ES-I3 (cell line): ENCODE measurements around the gene CEACAM5.
"Not testable (repeated sequence)": the region's sequence is repeated elsewhere in the genome, so short reads cannot be mapped to it uniquely, and the experiment has no call there.

Experiments used
- H3K36me3 ChIP-seq: 2 replicates; pipeline ENCODE4 v1.6.1; 2013; ENCODE audit warnings: mild to moderate bottlenecking, low read length, control low read depth, moderate library complexity; ENCODE audit not compliant: insufficient read depth
- H3K4me1 ChIP-seq: 2 replicates; pipeline ENCODE4 v1.6.1; 2013; ENCODE audit warnings: mild to moderate bottlenecking, control low read depth, low read length; ENCODE audit not compliant: insufficient read depth
- H3K9ac ChIP-seq: 2 replicates; pipeline ENCODE4 v1.6.1; 2013; ENCODE audit warnings: low read depth, mild to moderate bottlenecking, low read length, moderate library complexity
- H3K9me3 ChIP-seq: 2 replicates; pipeline ENCODE4 v1.6.1; 2013; ENCODE audit warnings: mild to moderate bottlenecking, low read length, moderate library complexity; ENCODE audit not compliant: control insufficient read depth, insufficient read depth

Gene CEACAM5

DNA sequence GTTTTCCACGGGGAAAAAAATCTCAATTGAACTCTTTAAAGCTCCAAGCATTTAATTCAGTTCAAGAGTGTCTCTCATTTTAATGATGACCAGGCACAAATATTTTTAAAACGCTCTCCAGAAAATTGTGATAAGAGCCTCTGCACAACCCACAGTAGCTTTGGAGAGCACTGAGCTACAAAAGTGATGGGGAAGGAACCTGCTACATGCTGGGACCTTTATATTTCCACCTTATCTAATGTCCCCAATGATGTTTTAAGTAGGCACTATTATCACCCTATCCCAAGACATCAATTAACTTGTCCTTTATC is 32.8 kb downstream of the CEACAM5 start:
- no peak overlapping the region for H3K9ac ChIP-seq
- no peaks in the 10 kb centered on the region for H3K4me1 ChIP-seq
- H3K36me3 ChIP-seq: no peaks in the 10 kb centered on the region
- H3K9me3 ChIP-seq: no peaks in the 10 kb centered on the region; the same call in 1 of the 2 replicates

GRCh38 chr19:41744850-41745249 is 36.4 kb downstream of the CEACAM5 start:
- H3K4me1 ChIP-seq: no peaks in the 10 kb centered on the region
- no peaks in the 10 kb centered on the region for H3K36me3 ChIP-seq
- no peak overlapping the region for H3K9ac ChIP-seq
- H3K9me3 ChIP-seq: no peaks in the 10 kb centered on the region; the same call in 1 of the 2 replicates

GRCh38 chr19:41745756-41746155 is 37.3 kb downstream of the CEACAM5 start:
- Histone ChIP-seq H3K9ac (no peak overlapping the region), H3K36me3 (no peaks in the 10 kb centered on the region), H3K4me1 (no peaks in the 10 kb centered on the region), H3K9me3 (no peaks in the 10 kb centered on the region; the same call in 1 of the 2 replicates)

DNA sequence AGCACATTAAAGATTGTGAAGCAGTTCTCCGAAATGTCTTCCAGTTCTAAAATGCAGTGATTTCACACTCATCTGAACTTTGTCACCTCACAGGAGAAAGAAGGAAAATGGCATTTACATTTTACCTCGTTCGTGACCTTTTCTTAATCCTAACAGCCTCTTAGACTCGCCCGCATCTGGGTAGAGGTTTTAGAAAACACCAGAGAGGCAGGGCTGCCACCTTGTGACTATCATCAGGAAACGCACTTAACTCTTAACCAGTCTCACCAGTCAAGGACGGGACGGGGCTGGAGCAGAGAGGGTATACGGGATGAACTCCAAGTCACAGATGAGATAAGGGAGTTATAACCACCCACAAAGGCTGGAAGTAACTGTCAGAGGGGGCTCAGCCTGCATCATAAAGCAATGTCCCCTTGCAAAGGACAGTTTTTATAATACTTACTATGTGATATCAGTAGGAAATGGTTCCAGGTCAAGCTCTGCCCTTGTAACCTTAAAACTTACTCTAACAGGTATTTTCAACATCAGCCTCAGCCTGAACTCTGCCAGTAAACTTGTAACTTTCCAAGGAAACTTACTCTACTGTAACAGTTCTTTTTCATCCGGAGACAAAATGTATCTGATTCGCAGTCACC is 38.3 kb downstream of the CEACAM5 start:
- no peaks in the 10 kb centered on the region for H3K4me1 ChIP-seq
- no peaks in the 10 kb centered on the region for H3K9me3 ChIP-seq
- H3K36me3 ChIP-seq: no peaks in the 10 kb centered on the region
- no peak overlapping the region for H3K9ac ChIP-seq

GRCh38 chr19:41748012-41748411 is 39.6 kb downstream of the CEACAM5 start:
- Histone ChIP-seq H3K9ac (no peak overlapping the region), H3K4me1 (no peaks in the 10 kb centered on the region), H3K36me3 (no peaks in the 10 kb centered on the region), H3K9me3 (no peaks in the 10 kb centered on the region)

DNA sequence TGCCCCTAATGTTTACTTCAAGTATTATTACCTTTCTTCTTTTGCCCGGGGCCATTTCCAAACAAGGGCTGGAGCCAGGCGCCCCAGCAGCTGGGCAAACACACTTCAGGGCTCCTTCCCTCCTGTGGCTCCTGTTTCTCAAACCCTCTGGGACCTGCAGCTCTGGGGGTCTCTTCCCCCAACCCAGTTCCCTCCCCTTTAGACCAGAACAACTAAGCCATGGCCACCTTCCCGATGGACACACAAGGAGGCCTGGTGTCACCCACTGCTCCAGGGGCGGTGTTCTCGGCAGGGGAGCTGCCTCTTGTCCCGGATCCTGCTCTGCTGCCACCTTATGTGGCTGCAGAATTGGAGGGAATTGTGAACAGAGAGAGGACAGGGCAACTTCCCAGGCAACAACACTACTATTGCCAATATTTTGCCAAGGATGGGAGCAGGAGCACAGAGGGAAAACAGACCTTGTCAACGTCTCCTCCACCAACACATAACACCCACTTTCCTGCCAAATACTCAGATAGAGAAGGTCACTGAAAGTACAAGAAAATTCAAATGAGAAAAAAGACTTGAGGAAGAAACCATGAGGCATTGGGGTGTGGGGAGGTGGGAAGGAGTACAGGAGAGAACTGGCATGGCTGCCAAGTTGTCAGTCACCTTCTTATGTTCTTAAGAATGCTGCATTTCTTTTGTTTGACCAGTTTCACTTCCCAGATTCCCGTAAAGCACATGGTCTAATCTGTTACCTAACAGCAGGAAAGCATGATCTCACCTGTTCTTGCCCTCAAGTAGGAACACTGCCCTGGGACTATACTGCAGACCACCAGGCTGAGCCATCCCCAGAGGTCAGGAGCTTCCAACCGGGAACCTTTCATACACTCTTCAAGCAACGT is 42.1 kb downstream of the CEACAM5 start:
- not testable (repeated sequence) for H3K4me1 ChIP-seq, H3K9me3 ChIP-seq, H3K9ac ChIP-seq, H3K36me3 ChIP-seq

GRCh38 chr19:41753159-41753558 is 44.7 kb downstream of the CEACAM5 start:
- Histone ChIP-seq H3K9me3 (no peaks in the 10 kb centered on the region), H3K9ac (no peak overlapping the region), H3K36me3 (no peaks in the 10 kb centered on the region), H3K4me1 (no peaks in the 10 kb centered on the region)

DNA sequence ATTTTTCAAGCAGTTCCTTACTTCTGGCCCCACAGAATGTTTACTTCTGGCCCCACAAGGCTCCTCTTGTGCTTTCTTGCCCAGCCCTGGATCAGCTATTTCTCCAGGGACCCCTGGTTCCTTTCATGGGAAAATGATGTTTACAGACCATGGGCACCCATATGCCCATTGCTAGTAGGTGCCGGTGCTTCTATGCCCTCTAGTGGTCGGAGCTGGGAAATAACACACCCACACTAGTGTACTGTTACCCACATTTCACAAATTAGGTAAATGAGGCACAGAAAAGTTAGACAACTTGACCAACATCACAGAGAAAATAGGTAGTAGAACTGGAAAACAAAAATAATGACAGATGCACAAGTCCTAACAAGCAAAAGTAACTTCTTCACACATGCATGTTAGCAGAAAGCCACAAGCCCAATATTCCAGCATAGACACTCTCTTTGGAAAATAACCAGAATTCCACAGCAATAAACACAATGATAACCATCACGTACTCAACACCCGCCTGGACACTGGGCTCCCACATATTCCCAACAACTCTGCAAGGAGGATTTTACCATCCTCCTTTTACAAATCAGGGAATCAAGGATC is 45.6 kb downstream of the CEACAM5 start:
- H3K9ac ChIP-seq: no peak overlapping the region
- no peaks in the 10 kb centered on the region for H3K36me3 ChIP-seq
- H3K4me1 ChIP-seq: no peaks in the 10 kb centered on the region
- no peaks in the 10 kb centered on the region for H3K9me3 ChIP-seq

DNA sequence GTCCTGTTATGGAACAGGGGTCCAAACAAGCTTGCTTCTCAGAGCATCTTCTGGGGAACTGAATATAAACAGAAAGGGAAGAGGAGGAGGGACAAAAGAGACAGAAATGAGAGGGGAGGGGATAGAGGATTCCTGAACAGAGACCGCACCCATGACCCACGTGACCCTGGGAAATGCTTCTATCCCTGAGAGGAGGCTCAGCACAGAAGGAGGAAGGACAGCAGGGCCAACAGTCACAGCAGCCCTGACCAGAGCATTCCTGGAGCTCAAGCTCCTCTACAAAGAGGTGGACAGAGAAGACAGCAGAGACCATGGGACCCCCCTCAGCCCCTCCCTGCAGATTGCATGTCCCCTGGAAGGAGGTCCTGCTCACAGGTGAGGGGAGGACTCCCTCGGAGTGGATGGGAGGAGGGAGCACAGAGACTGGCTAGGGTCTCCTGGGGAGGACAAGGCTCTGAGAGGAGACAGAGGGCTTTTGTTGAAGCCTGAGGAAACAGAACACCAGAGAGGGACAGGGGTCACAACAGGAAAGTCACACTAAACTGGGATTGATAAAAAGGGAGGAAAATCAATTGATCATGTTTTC is 47.0 kb downstream of the CEACAM5 start, which contains the start of gene CEACAM6:
Gene CEACAM6, plus strand, starts transcription at position 203 of the 586 bp plus-strand sequence. Its CDS starts 109 bp downstream, at position 312.
- Histone ChIP-seq H3K4me1 (no peaks in the 10 kb centered on the region), H3K36me3 (no peaks in the 10 kb centered on the region), H3K9me3 (no peaks in the 10 kb centered on the region), H3K9ac (no peak within 1 kb of the TSS)

DNA sequence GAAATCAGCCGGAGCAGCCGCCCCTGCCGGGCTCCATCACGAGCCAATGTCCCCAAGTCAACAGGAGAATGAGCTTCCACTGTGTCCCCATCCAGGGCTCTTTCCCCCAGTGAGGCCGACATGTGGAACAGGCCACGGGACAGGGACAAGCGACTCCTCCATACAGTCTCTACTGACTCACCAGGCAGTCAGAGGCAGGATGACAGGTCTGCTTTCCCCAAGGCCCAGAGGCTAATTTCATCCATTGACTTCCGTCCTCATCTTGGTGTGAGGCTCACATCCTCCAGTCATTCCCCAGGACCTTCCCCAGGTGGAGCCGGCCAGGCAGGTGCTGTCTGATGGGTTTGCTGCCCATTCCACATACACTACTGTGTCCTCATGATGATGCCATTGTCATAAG is 50.4 kb downstream of the CEACAM5 start:
- Histone ChIP-seq H3K9me3 (no peaks in the 10 kb centered on the region), H3K9ac (no peak overlapping the region), H3K4me1 (no peaks in the 10 kb centered on the region), H3K36me3 (no peaks in the 10 kb centered on the region)

GRCh38 chr19:41767115-41767514 is 58.7 kb downstream of the CEACAM5 start:
- Histone ChIP-seq H3K36me3 (no peaks in the 10 kb centered on the region), H3K9ac (no peak overlapping the region), H3K9me3 (no peaks in the 10 kb centered on the region), H3K4me1 (no peaks in the 10 kb centered on the region)

DNA sequence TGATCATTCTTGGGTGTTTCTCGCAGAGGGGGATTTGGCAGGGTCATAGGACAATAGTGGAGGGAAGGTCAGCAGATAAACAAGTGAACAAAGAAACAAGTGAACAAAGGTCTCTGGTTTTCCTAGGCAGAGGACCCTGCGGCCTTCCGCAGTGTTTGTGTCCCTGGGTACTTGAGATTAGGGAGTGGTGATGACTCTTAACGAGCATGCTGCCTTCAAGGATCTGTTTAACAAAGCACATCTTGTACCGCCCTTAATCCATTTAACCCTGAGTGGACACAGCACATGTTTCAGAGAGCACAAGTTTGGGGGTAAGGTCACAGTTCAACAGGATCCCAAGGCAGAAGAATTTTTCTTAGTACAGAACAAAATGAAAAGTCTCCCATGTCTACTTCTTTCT is 59.7 kb downstream of the CEACAM5 start:
- H3K9me3 ChIP-seq, H3K4me1 ChIP-seq, H3K36me3 ChIP-seq, H3K9ac ChIP-seq: not testable (repeated sequence)

GRCh38 chr19:41769608-41770007 is 61.2 kb downstream of the CEACAM5 start:
- Histone ChIP-seq H3K9me3 (no peaks in the 10 kb centered on the region), H3K9ac (no peak overlapping the region), H3K4me1 (no peaks in the 10 kb centered on the region), H3K36me3 (no peaks in the 10 kb centered on the region)

- Histone ChIP-seq H3K9me3 (no peaks in the 10 kb centered on the region), H3K36me3 (no peaks in the 10 kb centered on the region), H3K4me1 (no peaks in the 10 kb centered on the region), H3K9ac (no peak overlapping the region)
Observed at GRCh38 chr19:41771410-41771809, 63.0 kb downstream of the CEACAM5 start.
